Measurements from ENCODE around the gene ATRN. TPM values are rescaled to one million over a fixed set of nuclear protein-coding genes. Genes with fewer than 3 reads are reported as not detected.

ATRN gene
- total and polyA plus RNA-seq, 4 donors, result 8.4 to 104 (median 46.0) TPM

DNA sequence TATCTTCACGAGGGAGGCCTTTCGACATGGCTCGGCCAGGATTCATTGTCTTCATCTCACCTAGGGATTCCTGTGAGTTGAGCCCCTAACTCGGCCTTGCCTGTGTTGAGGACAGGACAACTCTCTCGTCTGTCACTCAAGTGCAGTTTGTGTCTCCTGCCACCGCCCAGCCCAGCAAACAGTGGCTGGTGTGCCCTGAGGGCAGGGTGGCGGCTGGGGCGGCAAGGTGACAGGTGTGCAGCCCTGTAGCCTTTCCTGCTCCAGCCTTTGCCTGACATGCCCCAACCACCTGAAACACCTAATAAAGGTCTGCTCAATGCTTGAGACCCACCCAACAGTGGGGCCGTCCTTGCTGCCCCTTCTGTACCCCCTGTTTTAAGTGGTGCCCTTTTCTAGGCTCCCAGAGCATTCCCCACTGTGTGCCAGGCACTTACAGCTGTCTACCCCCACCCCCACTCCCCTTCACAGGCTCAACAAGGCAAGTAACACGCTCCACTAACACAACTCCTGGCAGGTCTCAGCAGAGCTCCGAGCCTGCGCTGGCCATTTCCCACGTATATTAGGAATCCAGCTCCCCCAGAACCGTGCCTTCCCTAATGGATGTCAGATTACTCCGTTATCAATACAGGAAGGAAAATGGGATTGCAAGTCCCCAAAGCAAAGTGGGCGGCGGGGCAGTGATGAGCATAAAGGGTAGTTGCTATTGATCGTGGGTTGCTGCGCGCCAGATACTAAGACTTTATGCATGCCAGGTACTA is 174.7 kb downstream of the ATRN start:
- Histone ChIP-seq H3K27me3 (ENCODE audit: control insufficient read depth in 4 of 4, insufficient read depth in 4 of 4, low read length in 3 of 4) (no peaks in the 10 kb centered on the region), H3K4me1 (ENCODE audit: control insufficient read depth in 4 of 4, insufficient read depth in 4 of 4, low read length in 3 of 4) (no peaks in the 10 kb centered on the region), H3K36me3 (ENCODE audit: control insufficient read depth in 4 of 4, insufficient read depth in 3 of 4, low read depth in 1 of 4, low read length in 3 of 4) (peaks cover 7 to 65% (median 38%) of the 10 kb centered on the region in 4 donors), H3K4me3 (ENCODE audit: low read depth in 1 of 3, low read length in 3 of 3) (no peak overlapping the region), H3K27ac (ENCODE audit: low read depth in 1 of 2, low read length in 2 of 2) (no peak overlapping the region), H3K9ac (ENCODE audit: low read depth in 1 of 2, low read length in 2 of 2) (no peak overlapping the region), H3K9me3 (ENCODE audit: control insufficient read depth in 4 of 4, low read length in 3 of 4) (no peaks in the 10 kb centered on the region)
- DNase-seq (ENCODE audit: low spot score), result no peak
- TF ChIP-seq, protein P1, sequence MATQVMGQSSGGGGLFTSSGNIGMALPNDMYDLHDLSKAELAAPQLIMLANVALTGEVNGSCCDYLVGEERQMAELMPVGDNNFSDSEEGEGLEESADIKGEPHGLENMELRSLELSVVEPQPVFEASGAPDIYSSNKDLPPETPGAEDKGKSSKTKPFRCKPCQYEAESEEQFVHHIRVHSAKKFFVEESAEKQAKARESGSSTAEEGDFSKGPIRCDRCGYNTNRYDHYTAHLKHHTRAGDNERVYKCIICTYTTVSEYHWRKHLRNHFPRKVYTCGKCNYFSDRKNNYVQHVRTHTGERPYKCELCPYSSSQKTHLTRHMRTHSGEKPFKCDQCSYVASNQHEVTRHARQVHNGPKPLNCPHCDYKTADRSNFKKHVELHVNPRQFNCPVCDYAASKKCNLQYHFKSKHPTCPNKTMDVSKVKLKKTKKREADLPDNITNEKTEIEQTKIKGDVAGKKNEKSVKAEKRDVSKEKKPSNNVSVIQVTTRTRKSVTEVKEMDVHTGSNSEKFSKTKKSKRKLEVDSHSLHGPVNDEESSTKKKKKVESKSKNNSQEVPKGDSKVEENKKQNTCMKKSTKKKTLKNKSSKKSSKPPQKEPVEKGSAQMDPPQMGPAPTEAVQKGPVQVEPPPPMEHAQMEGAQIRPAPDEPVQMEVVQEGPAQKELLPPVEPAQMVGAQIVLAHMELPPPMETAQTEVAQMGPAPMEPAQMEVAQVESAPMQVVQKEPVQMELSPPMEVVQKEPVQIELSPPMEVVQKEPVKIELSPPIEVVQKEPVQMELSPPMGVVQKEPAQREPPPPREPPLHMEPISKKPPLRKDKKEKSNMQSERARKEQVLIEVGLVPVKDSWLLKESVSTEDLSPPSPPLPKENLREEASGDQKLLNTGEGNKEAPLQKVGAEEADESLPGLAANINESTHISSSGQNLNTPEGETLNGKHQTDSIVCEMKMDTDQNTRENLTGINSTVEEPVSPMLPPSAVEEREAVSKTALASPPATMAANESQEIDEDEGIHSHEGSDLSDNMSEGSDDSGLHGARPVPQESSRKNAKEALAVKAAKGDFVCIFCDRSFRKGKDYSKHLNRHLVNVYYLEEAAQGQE (IDR thresholded peaks at IDR 0.05), result no peak
- TF ChIP-seq GABPA (IDR thresholded peaks at IDR 0.05 in 1 of 2, conservative IDR thresholded peaks at IDR 0.05 in 1 of 2) (no peak), HNF4G (IDR thresholded peaks at IDR 0.05) (no peak), HNF4A (conservative IDR thresholded peaks at IDR 0.05) (no peak), EGR1 (IDR thresholded peaks at IDR 0.05; ENCODE audit: low read depth in 2 of 2) (no peak), ZBTB33 (IDR thresholded peaks at IDR 0.05) (no peak)
- WGBS, result 96% methylated on average over 20 of the region's 20 CpGs

GRCh38 chr20:3646067-3646440 is 175.2 kb downstream of the ATRN start:
- no peaks in the 10 kb centered on the region for H3K4me1 ChIP-seq (ENCODE audit: control insufficient read depth in 4 of 4, insufficient read depth in 4 of 4, low read length in 3 of 4)
- H3K4me3 ChIP-seq (ENCODE audit: low read depth in 1 of 3, low read length in 3 of 3), result no peak overlapping the region
- H3K27me3 ChIP-seq (ENCODE audit: control insufficient read depth in 4 of 4, insufficient read depth in 4 of 4, low read length in 3 of 4), result no peaks in the 10 kb centered on the region
- no peak overlapping the region for H3K9ac ChIP-seq (ENCODE audit: low read depth in 1 of 2, low read length in 2 of 2)
- DNase-seq (ENCODE audit: low spot score), result no peak
- 79% methylated on average over 5 of the region's 5 CpGs for WGBS
- no peak for TF ChIP-seq CTCF (IDR thresholded peaks at IDR 0.05; ENCODE audit: low read depth, low read length, missing input control)
- TF ChIP-seq FOXA2 (IDR thresholded peaks at IDR 0.05), result no peak
- TF ChIP-seq HNF4A (conservative IDR thresholded peaks at IDR 0.05), result no peak
- no peak for TF ChIP-seq GABPA (IDR thresholded peaks at IDR 0.05 in 1 of 2, conservative IDR thresholded peaks at IDR 0.05 in 1 of 2)
- TF ChIP-seq ZBTB33 (IDR thresholded peaks at IDR 0.05), result no peak
- no peak for TF ChIP-seq NR2F2 (IDR thresholded peaks at IDR 0.05)
- no peak for TF ChIP-seq MAX (IDR thresholded peaks at IDR 0.05)
- TF ChIP-seq RAD21 (IDR thresholded peaks at IDR 0.05), result no peak
- TF ChIP-seq YY1 (IDR thresholded peaks at IDR 0.05), result no peak
- TF ChIP-seq, protein P2, sequence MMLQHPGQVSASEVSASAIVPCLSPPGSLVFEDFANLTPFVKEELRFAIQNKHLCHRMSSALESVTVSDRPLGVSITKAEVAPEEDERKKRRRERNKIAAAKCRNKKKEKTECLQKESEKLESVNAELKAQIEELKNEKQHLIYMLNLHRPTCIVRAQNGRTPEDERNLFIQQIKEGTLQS (IDR thresholded peaks at IDR 0.05), result no peak
- TF ChIP-seq RXRA (IDR thresholded peaks at IDR 0.05), result no peak
- no peak for TF ChIP-seq SP1 (IDR thresholded peaks at IDR 0.05)
- TF ChIP-seq JUND (IDR thresholded peaks at IDR 0.05), result no peak
- no peak for TF ChIP-seq TAF1 (conservative IDR thresholded peaks at IDR 0.05)
- H3K27ac ChIP-seq (ENCODE audit: low read depth in 1 of 2, low read length in 2 of 2), result no peak overlapping the region
- H3K9me3 ChIP-seq (ENCODE audit: control insufficient read depth in 4 of 4, low read length in 3 of 4), result no peaks in the 10 kb centered on the region
- H3K36me3 ChIP-seq (ENCODE audit: control insufficient read depth in 4 of 4, insufficient read depth in 3 of 4, low read depth in 1 of 4, low read length in 3 of 4), result peaks cover 8 to 66% (median 38%) of the 10 kb centered on the region in 4 donors

Measured in liver (tissue), 9 donors.